ENCODE results near the gene VWA8.
"Not testable (repeated sequence)": the region's sequence is repeated elsewhere in the genome, so short reads cannot be mapped to it uniquely, and the experiment has no call there.

The VWA8 gene

DNA sequence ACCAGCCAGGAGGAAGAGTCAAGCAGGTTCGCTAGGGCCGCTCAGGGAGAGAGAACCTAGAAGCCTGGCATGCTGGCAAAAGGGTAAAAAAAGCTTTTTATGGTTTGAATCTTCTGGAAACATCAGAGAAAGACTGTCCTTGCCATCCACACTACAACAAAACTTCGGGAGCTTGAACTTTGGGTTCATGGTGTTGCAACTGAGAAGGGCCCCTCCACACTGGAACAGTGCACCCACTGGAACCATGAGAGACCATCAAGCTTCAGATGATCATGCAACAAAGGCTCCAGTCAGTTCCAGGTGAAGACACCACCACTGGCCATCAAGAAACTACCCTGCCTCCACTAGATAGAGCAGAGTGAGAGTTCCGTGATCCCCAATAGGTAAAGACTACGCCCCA lies 333.5 kb downstream of the VWA8 start:
- no peak for DNase-seq (ENCODE audit: low read depth, low spot score)
- no peak overlapping the region for H3K4me3 ChIP-seq (ENCODE audit: low read depth, low read length)
- TF ChIP-seq, protein P1, sequence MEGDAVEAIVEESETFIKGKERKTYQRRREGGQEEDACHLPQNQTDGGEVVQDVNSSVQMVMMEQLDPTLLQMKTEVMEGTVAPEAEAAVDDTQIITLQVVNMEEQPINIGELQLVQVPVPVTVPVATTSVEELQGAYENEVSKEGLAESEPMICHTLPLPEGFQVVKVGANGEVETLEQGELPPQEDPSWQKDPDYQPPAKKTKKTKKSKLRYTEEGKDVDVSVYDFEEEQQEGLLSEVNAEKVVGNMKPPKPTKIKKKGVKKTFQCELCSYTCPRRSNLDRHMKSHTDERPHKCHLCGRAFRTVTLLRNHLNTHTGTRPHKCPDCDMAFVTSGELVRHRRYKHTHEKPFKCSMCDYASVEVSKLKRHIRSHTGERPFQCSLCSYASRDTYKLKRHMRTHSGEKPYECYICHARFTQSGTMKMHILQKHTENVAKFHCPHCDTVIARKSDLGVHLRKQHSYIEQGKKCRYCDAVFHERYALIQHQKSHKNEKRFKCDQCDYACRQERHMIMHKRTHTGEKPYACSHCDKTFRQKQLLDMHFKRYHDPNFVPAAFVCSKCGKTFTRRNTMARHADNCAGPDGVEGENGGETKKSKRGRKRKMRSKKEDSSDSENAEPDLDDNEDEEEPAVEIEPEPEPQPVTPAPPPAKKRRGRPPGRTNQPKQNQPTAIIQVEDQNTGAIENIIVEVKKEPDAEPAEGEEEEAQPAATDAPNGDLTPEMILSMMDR (IDR thresholded peaks at IDR 0.05; ENCODE audit: insufficient read depth, low read length, missing control alignments): no peak
- ChIA-PET CTCF (interaction anchor here (0.8 kb wide), 1 partner anchor 12 kb away, joined by 3 read pairs; no protein-coding TSS in a partner anchor), POLR2A (no interaction called here)

DNA sequence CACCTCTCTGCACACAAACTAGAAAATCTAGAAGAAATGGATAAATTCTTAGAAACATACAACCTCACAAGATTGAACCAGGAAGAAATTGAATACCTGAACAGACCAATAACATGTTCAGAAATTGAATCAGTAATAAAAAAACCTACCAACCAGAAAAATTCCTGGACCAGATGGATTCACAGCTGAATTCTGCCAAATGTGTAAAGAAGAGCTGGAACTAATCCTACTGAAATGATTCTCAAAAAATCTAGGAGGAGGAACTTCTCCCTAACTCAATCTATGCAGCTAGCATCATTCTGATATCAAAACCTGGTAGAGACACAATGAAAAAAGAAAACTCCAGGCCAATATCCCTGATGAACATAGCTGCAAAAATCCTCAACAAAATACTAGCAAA lies 336.9 kb downstream of the VWA8 start:
- ChIA-PET CTCF (interaction anchor here (1.0 to 2.1 kb wide), 2 partner anchors 16 to 28 kb away, joined by 3 to 10 read pairs; no protein-coding TSS in a partner anchor), POLR2A (no interaction called here)
- TF ChIP-seq, protein P1 (IDR thresholded peaks at IDR 0.05; ENCODE audit: insufficient read depth, low read length, missing control alignments): no peak
- H3K4me3 ChIP-seq (ENCODE audit: low read depth, low read length): no peak overlapping the region
- no peak for DNase-seq (ENCODE audit: low read depth, low spot score)

DNA sequence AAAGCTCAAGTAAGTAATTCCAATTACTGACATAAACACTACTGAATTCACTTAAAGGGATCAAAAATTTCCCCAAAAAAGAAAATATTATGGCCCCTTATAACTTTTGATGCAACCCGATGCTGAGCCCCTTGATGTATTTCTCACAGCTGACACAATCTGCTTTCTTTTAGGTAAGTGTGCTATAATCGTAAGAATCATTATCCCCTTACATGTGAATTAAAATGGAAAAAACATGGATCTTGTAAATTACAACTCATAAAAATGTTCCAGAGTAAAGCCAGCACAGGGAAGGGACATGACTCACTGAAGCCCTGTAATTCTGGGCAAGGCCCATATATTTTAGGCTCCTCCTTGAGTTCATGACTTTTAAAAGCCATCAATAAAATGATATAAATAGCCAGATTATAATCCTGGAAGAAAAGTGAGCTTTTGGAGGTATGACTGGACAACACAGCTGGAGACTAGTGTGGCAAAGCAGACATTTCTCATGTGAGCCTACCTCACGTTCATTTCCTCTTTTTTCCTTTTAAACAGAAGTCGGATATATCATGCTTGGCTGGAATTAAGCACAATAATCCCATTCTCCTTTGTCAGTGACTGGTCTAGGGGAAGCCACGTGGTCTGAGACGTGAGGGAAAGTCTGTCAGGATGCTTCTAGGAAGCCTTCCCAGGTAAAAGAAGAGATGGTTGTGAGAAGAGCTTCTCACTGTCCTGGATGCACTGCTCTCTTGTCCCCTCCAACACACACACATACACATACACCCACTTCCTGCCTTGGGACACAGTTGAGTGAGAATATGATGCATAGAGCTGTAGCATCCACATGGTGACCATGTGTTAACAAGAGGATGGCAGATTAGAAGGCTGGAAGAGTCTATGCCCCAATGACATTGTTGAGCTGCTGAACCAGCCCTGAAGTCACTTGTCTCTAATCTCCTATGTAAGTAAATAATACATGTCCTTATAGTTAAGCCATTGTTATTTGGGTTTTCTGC lies 338.2 kb downstream of the VWA8 start:
- POLR2A ChIA-PET: interaction anchor here (1.4 kb wide), 1 partner anchor 9 kb away, joined by 5 read pairs; no protein-coding TSS in a partner anchor
- CTCF ChIA-PET: interaction anchor here (1.2 to 2.1 kb wide), 2 partner anchors 30 to 164 kb away, joined by 3 to 10 read pairs; no protein-coding TSS in a partner anchor
- H3K4me3 ChIP-seq (ENCODE audit: low read depth, low read length): no peak overlapping the region
- DNase-seq (ENCODE audit: low read depth, low spot score): no peak
- TF ChIP-seq, protein P1 (IDR thresholded peaks at IDR 0.05; ENCODE audit: insufficient read depth, low read length, missing control alignments): no peak

DNA sequence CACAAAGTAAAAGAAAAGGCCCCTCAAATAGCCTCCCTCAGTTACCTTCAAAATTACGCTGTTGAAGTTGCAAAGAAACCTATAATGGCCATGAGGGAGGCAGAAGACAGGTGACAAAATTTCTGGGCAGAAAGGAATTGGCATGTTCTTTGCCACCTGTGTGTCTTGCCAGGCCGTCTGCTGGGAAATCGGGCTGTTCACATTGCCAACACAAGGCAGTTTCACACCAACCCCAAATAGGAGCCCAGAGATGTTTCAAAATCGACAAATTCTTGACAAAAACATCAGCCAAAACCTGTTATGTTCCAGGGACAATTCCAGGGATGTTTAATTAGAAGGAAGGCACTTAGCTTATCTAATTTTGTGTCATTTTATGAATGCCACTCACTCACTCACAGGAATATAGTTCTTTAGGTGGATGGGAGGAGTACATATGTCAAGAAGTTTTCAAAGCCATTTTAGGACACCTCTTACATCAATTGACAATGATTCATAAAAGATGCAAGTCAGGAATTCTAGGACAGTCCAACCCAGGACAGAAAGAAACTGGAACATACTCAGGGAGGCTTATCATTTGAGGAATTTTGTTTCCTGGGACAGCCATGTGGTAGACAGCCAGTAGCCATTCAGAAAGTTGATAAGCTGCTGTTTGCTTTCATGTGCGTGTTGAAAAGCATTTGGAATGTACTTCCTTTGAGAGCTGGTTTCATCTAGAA lies 339.0 kb downstream of the VWA8 start:
- H3K4me3 ChIP-seq (ENCODE audit: low read depth, low read length): no peak overlapping the region
- POLR2A ChIA-PET: interaction anchor here (1.4 kb wide), 1 partner anchor 8 kb away, joined by 5 read pairs; no protein-coding TSS in a partner anchor
- CTCF ChIA-PET: interaction anchor here (2.1 kb wide), 1 partner anchor 30 kb away, joined by 10 read pairs; no protein-coding TSS in a partner anchor
- TF ChIP-seq, protein P1 (IDR thresholded peaks at IDR 0.05; ENCODE audit: insufficient read depth, low read length, missing control alignments): no peak
- no peak for DNase-seq (ENCODE audit: low read depth, low spot score)

DNA sequence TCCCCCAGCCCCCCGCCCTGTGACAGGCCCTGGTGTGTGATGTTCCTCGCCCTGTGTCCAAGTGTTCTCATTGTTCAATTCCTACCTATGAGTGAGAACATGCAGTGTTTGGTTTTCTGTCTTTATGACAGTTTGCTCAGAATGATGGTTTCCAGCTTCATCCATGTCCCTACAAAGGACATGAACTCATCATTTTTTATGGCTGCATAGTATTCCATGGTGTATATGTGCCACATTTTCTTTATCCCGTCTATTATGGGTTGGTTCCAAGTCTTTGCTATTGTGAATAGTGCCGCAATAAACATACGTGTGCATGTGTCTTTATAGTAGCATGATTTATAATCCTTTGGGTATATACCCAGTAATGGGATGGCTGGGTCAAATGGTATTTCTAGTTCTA lies 343.3 kb downstream of the VWA8 start:
- POLR2A ChIA-PET; DNase-seq (ENCODE audit: low read depth, low spot score); CTCF ChIA-PET; H3K4me3 ChIP-seq (ENCODE audit: low read depth, low read length): not testable (repeated sequence)

DNA sequence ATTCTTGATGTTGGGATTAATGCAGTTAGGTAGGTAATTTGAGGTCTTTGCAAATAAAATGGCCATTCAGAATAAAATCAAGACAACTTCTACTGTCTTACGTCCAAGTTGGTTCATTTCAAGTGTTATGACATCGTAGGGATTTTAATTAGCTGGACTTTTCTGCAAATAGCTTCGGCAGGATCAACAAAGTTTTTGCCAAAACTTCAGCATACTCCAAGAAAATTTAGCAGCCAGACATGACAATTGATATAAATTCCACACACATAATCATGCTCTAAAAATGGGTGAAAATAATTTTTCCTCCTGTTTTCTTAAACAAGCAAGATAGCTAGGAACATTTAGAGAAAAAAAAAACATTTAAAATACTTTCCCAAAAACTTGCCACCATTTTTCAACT lies 344.8 kb downstream of the VWA8 start:
- no peak for DNase-seq (ENCODE audit: low read depth, low spot score)
- H3K4me3 ChIP-seq (ENCODE audit: low read depth, low read length): no peak overlapping the region
- CTCF ChIA-PET: no interaction called here
- TF ChIP-seq, protein P1 (IDR thresholded peaks at IDR 0.05; ENCODE audit: insufficient read depth, low read length, missing control alignments): no peak
- POLR2A ChIA-PET: no interaction called here

All from AG04449 (cell line).